Fibroblast of lung (primary cell): ENCODE results near the gene LGR4. TPM values are rescaled to one million over a fixed set of nuclear protein-coding genes. Genes with fewer than 3 reads are reported as not detected.
"Not testable (repeated sequence)": the region's sequence is repeated elsewhere in the genome, so short reads cannot be mapped to it uniquely, and the experiment has no call there.

Experiments
- DNase-seq, 2 donors: peaks; one replicate each; pipeline versions ENCODE4 v3.0.0 to v3.0.0-alpha.2; 2010; ENCODE audit warnings: low read depth in 2 of 2
- H2AFZ ChIP-seq: 2 replicates; pipeline ENCODE4 v1.5.1; 2012; ENCODE audit warnings: low read length, control low read depth, inconsistent platforms
- H3K27ac ChIP-seq: 2 replicates; pipeline ENCODE4 v1.5.1; 2011; ENCODE audit warnings: low read length, control low read depth; ENCODE audit not compliant: insufficient read depth
- H3K27me3 ChIP-seq: 2 replicates; pipeline ENCODE4 v1.5.1; 2011; ENCODE audit warnings: mild to moderate bottlenecking, low read length; ENCODE audit not compliant: control insufficient read depth, insufficient read depth
- H3K36me3 ChIP-seq: 2 replicates; pipeline ENCODE4 v1.5.1; 2011; ENCODE audit warnings: low read length; ENCODE audit not compliant: control insufficient read depth, insufficient read depth
- H3K4me1 ChIP-seq: 2 replicates; pipeline ENCODE4 v1.5.1; 2011; ENCODE audit warnings: low read length; ENCODE audit not compliant: control insufficient read depth, insufficient read depth; ENCODE audit errors: extremely low read depth
- H3K4me2 ChIP-seq: 2 replicates; pipeline ENCODE4 v1.5.1; 2011; ENCODE audit warnings: low read length, control low read depth; ENCODE audit not compliant: insufficient read depth; ENCODE audit errors: extremely low read depth
- H3K4me3 ChIP-seq, 4 experiments: fragments of 200-600 bp in 1 of 4; sonication (generic) in 1 of 4; replicated peaks in 1 of 4; 2 replicates each; pipeline ENCODE4 v1.5.1; 2011 to 2016; ENCODE audit warnings: low read length in 4 of 4, low read depth in 3 of 4, mild to moderate bottlenecking in 3 of 4, control low read depth in 2 of 4, inconsistent platforms in 1 of 4, mixed read lengths in 1 of 4; ENCODE audit not compliant: insufficient read depth in 1 of 4; ENCODE audit errors: control extremely low read depth in 1 of 4
- H3K79me2 ChIP-seq: 2 replicates; pipeline ENCODE4 v1.5.1; 2012; ENCODE audit warnings: mild to moderate bottlenecking, low read length, inconsistent platforms; ENCODE audit not compliant: control insufficient read depth, insufficient read depth
- H3K9ac ChIP-seq: 2 replicates; pipeline ENCODE4 v1.5.1; 2011; ENCODE audit warnings: mild to moderate bottlenecking, low read length, control low read depth; ENCODE audit not compliant: insufficient read depth
- H3K9me3 ChIP-seq: 2 replicates; pipeline ENCODE4 v1.5.1; 2012; ENCODE audit warnings: low read depth, low read length; ENCODE audit not compliant: control insufficient read depth, insufficient read depth
- H4K20me1 ChIP-seq: 2 replicates; pipeline ENCODE4 v1.5.1; 2011; ENCODE audit warnings: low read length; ENCODE audit not compliant: control insufficient read depth, insufficient read depth; ENCODE audit errors: extremely low read depth
- CTCF ChIP-seq, 2 donors: IDR thresholded peaks in 1 of 2; conservative IDR thresholded peaks in 1 of 2; 1 replicate in 1 of 2; 2 replicates in 1 of 2; pipeline ENCODE4 v1.5.1; 2011 to 2012; ENCODE audit warnings: low read length in 2 of 2, control low read depth in 1 of 2, inconsistent platforms in 1 of 2, low read depth in 1 of 2, mild to moderate bottlenecking in 1 of 2
- EZH2 ChIP-seq: IDR thresholded peaks from 2 replicates; pipeline ENCODE4 v1.5.1; 2012; ENCODE audit warnings: low read length, control low read depth, mild to moderate bottlenecking; ENCODE audit errors: missing control alignments
- polyA plus RNA-seq, 2 donors: library from polyadenylated mRNA; depleted of rRNA in 1 of 2; stranded (reverse) in 1 of 2; unstranded in 1 of 2; fragments of >200 nt; gene quantifications; 2 replicates each; pipeline ENCODE4 v1.2.1, GENCODE V29; 2011 to 2012; ENCODE audit warnings: missing spikeins in 1 of 2
- total RNA-seq: library from RNA; depleted of rRNA; stranded (reverse); fragments of >200 nt; gene quantifications from 2 replicates; pipeline ENCODE4 v1.2.1, GENCODE V29; 2014

LGR4 gene
- total and polyA plus RNA-seq, 2 donors (not counting 1 experiment from before 2014, with no cell fraction given): 6.4 to 8.8 TPM

- no peak overlapping the region for H2AFZ ChIP-seq
- no peak overlapping the region for H3K4me3 ChIP-seq
- no peaks in the 10 kb centered on the region for H3K9me3 ChIP-seq
- H4K20me1 ChIP-seq: no peaks in the 10 kb centered on the region
- H3K27ac ChIP-seq: no peak overlapping the region
- no peaks in the 10 kb centered on the region for H3K36me3 ChIP-seq
- no peak overlapping the region for H3K4me2 ChIP-seq
- TF ChIP-seq EZH2: no peak
- no peak for TF ChIP-seq CTCF (conservative IDR thresholded peaks at IDR 0.05 in 1 of 2, IDR thresholded peaks at IDR 0.05 in 1 of 2; ENCODE audit: low read depth in 1 of 2, low read length in 2 of 2)
- no peaks in the 10 kb centered on the region for H3K79me2 ChIP-seq
- H3K27me3 ChIP-seq: no peaks in the 10 kb centered on the region
- no peaks in the 10 kb centered on the region for H3K4me1 ChIP-seq
- no peak for DNase-seq
- H3K9ac ChIP-seq: no peak overlapping the region
Measured at GRCh38 chr11:27453701-27454100, 18.9 kb downstream of the LGR4 start.

GRCh38 chr11:27452147-27452546 lies 20.4 kb downstream of the LGR4 start:
- TF ChIP-seq EZH2 (no peak), CTCF (conservative IDR thresholded peaks at IDR 0.05 in 1 of 2, IDR thresholded peaks at IDR 0.05 in 1 of 2; ENCODE audit: low read depth in 1 of 2, low read length in 2 of 2) (no peak)
- Histone ChIP-seq H3K79me2 (no peaks in the 10 kb centered on the region), H3K4me2 (no peak overlapping the region), H3K27me3 (no peaks in the 10 kb centered on the region), H4K20me1 (no peaks in the 10 kb centered on the region), H3K36me3 (no peaks in the 10 kb centered on the region), H3K4me1 (no peaks in the 10 kb centered on the region), H3K9ac (no peak overlapping the region), H2AFZ (no peak overlapping the region), H3K9me3 (no peaks in the 10 kb centered on the region), H3K4me3 (no peak overlapping the region), H3K27ac (no peak overlapping the region)
- no peak for DNase-seq

- Histone ChIP-seq H4K20me1 (no peaks in the 10 kb centered on the region), H3K79me2 (no peaks in the 10 kb centered on the region), H3K4me2 (no peak overlapping the region), H3K27ac (no peak overlapping the region), H3K9me3 (no peaks in the 10 kb centered on the region), H3K27me3 (no peaks in the 10 kb centered on the region), H3K4me1 (no peaks in the 10 kb centered on the region), H2AFZ (no peak overlapping the region), H3K4me3 (no peak overlapping the region), H3K9ac (no peak overlapping the region), H3K36me3 (no peaks in the 10 kb centered on the region)
- DNase-seq: peak in 1 of 2 donors; percentile 56
- TF ChIP-seq EZH2 (no peak), CTCF (conservative IDR thresholded peaks at IDR 0.05 in 1 of 2, IDR thresholded peaks at IDR 0.05 in 1 of 2; ENCODE audit: low read depth in 1 of 2, low read length in 2 of 2) (no peak)
Measured at GRCh38 chr11:27451244-27451965, 21.2 kb downstream of the LGR4 start.

- H3K79me2 ChIP-seq, H3K27ac ChIP-seq, H3K27me3 ChIP-seq, H3K36me3 ChIP-seq, H3K4me3 ChIP-seq, H2AFZ ChIP-seq, H3K9ac ChIP-seq, H3K9me3 ChIP-seq, H3K4me1 ChIP-seq, H4K20me1 ChIP-seq, H3K4me2 ChIP-seq: not testable (repeated sequence)
- peak in 1 of 2 donors; percentile 44 for DNase-seq
Measured at GRCh38 chr11:27448184-27448540, 24.4 kb downstream of the LGR4 start.
